Epithelial cell of proximal tubule (primary cell): Measurements from ENCODE around the gene NUDT6. TPM values are rescaled to one million over a fixed set of nuclear protein-coding genes. Genes with fewer than 3 reads are reported as not detected.

Experiments
- DNase-seq: peaks from one replicate; pipeline ENCODE4 v3.0.0-alpha.2; 2011; ENCODE audit warnings: low read depth
- H3K4me3 ChIP-seq: 2 replicates; pipeline ENCODE4 v1.5.1; 2011; ENCODE audit warnings: low read depth, mild to moderate bottlenecking, low read length
- total RNA-seq: library from RNA; depleted of rRNA; stranded (reverse); fragments of >200 nt; gene quantifications from 2 replicates; pipeline ENCODE4 v1.2.3, GENCODE V29; 2015
- TF ChIP-seq, protein P1 (sequence below): conservative IDR thresholded peaks from 2 replicates; pipeline ENCODE4 v1.5.1; 2012; ENCODE audit warnings: low read depth, mild to moderate bottlenecking, low read length

NUDT6 gene
- total RNA-seq, 1 donor from 2014 or later = 5.7 TPM

DNA sequence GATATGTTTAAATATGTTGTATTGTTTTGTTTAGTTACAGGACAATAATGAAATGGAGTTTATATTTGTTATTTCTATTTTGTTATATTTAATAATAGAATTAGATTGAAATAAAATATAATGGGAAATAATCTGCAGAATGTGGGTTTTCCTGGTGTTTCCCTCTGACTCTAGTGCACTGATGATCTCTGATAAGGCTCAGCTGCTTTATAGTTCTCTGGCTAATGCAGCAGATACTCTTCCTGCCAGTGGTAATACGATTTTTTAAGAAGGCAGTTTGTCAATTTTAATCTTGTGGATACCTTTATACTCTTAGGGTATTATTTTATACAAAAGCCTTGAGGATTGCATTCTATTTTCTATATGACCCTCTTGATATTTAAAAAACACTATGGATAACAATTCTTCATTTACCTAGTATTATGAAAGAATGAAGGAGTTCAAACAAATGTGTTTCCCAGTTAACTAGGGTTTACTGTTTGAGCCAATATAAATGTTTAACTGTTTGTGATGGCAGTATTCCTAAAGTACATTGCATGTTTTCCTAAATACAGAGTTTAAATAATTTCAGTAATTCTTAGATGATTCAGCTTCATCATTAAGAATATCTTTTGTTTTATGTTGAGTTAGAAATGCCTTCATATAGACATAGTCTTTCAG, 26.9 kb downstream of the NUDT6 start:
- no peak for DNase-seq
- TF ChIP-seq, protein P1, sequence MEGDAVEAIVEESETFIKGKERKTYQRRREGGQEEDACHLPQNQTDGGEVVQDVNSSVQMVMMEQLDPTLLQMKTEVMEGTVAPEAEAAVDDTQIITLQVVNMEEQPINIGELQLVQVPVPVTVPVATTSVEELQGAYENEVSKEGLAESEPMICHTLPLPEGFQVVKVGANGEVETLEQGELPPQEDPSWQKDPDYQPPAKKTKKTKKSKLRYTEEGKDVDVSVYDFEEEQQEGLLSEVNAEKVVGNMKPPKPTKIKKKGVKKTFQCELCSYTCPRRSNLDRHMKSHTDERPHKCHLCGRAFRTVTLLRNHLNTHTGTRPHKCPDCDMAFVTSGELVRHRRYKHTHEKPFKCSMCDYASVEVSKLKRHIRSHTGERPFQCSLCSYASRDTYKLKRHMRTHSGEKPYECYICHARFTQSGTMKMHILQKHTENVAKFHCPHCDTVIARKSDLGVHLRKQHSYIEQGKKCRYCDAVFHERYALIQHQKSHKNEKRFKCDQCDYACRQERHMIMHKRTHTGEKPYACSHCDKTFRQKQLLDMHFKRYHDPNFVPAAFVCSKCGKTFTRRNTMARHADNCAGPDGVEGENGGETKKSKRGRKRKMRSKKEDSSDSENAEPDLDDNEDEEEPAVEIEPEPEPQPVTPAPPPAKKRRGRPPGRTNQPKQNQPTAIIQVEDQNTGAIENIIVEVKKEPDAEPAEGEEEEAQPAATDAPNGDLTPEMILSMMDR = no peak
- H3K4me3 ChIP-seq = no peak overlapping the region

DNA sequence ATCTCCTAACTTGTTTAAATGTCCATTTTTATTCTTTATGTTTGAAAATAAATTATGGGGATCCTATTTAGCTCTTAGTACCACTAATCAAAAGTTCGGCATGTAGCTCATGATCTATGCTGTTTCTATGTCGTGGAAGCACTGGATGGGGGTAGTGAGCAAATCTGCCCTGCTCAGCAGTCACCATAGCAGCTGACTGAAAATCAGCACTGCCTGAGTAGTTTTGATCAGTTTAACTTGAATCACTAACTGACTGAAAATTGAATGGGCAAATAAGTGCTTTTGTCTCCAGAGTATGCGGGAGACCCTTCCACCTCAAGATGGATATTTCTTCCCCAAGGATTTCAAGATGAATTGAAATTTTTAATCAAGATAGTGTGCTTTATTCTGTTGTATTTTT, 27.6 kb downstream of the NUDT6 start:
- no peak overlapping the region for H3K4me3 ChIP-seq
- DNase-seq = peak; percentile 42
- TF ChIP-seq, protein P1 = peak; percentile 22

DNA sequence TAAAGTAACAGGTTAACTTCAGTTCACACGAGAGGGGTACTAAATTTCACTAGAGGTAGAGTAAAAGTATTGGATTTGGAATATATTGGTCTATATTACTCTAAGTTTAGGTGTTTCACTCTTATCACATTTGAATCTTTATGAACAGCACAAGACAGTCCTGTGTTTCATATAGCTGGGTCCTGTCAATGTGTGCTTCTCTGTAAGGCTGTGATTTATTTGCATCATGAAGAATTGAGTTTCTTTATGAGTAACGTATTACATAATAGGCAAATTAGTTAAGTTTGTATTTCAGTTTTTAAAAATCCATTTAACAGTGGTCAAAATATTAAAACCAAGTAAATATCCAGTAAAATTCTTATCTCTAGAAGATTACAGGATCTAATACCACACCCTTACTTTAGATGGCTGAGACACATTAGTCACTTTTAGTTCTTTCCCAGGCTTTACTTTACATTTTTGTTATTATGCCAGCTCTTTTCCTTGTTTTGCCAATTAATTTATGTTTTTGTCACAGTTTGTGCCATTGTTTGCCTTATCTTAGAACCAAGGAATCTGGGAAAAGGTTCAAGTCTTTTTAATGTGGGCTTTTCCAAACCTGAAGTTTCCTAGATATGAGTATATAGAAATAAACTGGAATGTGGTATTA, 32.1 kb downstream of the NUDT6 start:
- no peak for DNase-seq
- H3K4me3 ChIP-seq = no peak overlapping the region

DNA sequence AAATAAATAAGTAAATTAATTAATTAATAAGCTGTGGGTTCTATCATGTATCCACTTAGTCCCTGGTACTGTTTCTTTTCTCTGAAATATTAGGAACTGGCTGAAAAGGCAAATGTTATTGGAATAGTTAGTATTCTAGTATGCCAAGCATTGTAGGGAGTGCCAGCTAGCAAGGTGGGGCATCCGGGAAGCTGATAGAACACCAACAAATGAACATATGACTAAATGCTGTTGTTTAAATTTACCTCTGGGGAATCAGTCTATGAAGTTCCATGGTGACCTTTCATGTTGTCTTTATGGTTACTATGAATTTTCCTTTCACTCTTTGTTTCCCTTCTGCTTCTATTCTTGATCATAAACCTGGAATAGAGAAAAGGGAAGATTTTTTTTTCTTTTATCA, 32.7 kb downstream of the NUDT6 start:
- TF ChIP-seq, protein P1 = no peak
- H3K4me3 ChIP-seq = no peak overlapping the region
- no peak for DNase-seq

More for the DNA sequence above, 32.1 kb downstream of the NUDT6 start:
- TF ChIP-seq, protein P1 = no peak

- no peak for DNase-seq
- TF ChIP-seq, protein P1 = no peak
- no peak overlapping the region for H3K4me3 ChIP-seq
Observed at GRCh38 chr4:122884499-122884898, 37.9 kb downstream of the NUDT6 start.

DNA sequence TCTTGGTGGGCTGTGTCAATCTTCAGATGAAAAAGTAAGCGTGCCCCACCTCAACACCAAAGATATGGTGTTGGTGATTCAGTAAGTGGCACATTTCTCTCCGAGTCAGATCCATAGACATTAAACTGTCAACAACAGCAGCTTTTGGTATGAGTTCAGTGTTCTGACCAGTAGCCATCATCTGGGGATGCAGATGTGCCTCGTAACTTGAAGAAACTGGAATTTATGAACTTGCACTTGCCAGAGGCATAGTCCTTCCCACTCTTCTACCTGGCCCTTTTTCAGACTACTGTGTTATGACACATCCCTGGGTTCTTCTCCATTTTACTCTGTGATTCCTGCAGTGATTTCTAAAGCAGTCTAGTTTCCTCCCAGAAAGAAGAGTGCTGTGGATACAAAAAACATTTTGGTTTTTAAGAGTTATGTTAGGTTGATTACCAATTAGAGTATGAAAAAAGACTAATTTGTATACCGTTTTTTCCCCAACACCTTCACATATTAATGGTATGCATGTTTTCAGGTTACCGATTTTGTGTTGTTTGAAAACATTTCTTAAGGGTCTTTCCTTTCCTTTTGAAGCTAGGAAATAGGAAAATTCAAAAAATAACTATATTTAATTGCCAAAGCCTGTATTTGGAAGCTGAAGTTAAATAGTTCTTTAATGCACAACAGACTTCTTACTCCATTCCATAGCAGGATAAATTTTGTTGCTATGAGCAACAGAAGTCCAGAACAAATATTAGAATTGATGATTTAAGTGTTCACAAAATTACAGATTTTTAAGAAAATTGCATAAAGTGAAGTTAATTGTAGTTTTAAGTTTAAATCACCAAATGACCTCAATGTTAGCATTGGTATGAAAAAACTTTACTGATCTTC, 39.3 kb downstream of the NUDT6 start:
- no peak overlapping the region for H3K4me3 ChIP-seq
- TF ChIP-seq, protein P1 = no peak
- no peak for DNase-seq
